Bronchus fibroblast of lung (primary cell): ENCODE data around the gene FUT3. TPM values are rescaled to one million over a fixed set of nuclear protein-coding genes. Genes with fewer than 3 reads are reported as not detected.

Source experiments
- total RNA-seq: library from RNA; depleted of rRNA; stranded (reverse); fragments of >200 nt; gene quantifications from 2 replicates; pipeline ENCODE4 v1.2.3, GENCODE V29; 2015

Gene FUT3
- total RNA-seq: under 0.01 TPM in 1 of 2 replicates, not detected in the other

DNA sequence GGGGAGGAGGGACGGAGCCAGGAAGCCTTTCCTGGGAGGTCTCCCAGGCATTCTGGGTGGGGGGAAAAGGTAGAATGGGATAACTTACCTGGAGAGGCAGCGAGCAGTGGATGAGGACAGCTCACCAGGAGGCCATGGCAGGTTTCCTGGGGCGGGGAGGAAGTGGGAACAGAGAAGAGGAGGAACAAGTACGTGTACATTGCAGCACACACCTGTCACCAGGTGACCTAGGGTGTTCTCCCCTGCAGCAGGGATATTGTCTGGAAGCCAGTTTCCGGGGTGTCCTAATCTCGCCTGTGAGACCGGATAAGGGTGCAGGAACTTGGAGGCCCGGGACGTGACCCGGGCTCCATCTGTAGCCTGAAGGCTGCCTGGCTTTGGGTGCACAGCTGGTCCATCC lies at the start of gene FUT3:
Gene FUT3 (minus strand): TSS at position 148 of the 400 bp plus-strand sequence.

DNA sequence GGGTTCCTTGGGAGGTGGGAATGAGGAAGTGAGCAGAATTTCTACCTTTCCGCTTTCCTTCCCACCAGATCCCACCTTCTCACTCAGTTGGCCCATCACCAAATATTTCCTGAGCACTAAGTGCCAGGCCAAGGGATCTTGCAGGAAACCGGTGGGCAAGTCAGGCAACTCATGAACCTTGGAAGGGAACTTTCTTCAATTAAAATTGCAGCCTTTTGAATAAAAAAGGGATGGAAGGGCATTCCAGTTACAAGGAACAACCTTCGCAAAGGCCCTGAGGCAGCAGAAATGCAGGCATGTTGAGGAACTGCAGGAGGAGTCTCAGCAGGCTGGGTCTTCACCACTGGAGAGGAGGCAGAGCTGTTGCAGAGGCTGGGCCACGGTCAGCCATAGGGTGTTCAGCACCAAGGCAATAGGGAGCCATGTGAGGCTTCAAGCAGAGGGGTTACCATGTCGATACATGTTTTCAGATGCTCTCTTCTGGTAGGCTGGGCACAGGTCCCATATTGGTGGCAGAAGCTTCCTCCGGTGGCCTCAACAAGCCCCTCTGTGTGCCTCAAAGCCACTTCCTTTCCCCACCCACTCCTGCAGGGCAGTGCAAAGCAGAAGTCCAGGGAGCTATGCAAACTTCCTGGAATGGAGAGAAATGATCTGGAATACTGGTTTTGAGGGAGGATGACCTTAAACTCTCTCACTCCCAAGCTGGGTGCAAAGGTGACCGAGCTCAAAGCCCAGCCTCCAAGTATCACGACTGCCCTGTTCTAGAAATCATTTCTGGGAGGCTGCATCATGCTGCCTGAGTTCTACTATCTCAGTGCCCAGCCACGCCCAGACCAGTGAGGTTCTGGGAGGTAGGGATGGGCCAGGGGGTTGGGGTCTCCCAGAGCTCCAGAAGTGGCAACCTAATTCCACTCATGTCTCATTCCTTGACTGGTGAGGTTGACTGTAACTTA lies 11.9 kb downstream of the FUT3 start, which contains the start of gene FUT6:
Gene FUT6 (minus strand): TSS at position 638 of the 953 bp plus-strand sequence. CDS start 7,135 bp downstream, outside the sequence.

DNA sequence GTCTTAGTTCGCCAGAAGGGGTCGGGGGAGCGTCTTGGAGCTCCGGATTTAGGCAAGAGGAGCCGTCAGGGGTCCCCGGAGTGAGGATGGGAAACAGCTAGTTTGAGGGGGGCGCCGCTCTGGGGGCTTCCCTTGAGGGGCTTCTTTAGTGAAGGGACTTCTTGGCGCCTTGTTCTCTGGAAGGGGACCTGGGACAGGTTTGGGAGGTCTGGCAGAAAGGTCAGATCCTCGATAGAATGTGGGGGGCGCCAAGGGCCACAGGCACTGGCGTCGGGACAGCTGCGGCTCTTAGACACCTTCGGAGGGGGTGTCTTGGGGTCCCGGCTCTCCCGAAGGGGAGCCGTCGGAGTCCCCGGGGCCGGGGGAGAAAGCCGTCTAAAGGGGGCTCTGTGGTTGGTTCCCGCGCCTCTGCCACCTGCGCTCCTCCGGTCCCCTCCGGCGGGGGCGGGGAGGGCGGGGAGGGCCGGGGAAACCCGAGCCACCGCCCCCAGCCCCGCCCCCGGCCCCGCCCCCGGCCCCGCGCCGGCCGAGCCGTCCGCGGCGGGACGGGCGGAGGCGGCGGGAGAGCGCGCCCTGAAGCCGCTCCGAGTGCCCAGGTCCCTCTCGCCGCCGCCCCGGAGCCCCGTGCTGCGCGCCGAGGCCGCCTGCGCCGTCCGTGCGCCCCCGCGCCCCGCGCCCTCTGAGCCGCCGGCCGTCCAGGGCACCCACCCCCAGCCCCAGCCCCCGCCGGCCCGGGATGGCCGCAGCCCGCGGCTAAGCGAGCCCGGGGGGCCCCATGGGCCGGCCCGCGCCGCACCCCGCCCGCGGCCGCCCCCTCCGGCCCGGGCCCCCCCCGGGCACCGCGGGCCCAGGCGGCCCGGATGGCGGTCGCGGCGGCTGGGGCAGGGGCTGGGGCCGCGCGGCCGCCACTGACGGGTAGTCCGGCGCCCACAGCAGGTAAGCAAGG lies 46.5 kb downstream of the FUT3 start, which contains the start of gene NRTN:
Gene NRTN (plus strand): TSS at position 552 of the 946 bp plus-strand sequence. CDS start 19,099 bp downstream, outside the sequence.

Other genes starting within 250 kb of the FUT3 start
- gene SAFB2, start 228.7 kb downstream of the FUT3 start, total RNA-seq: 9.2 and 11.9 TPM in 2 replicates
- 29.4 and 41.8 TPM in 2 replicates for gene SAFB, start 228.4 kb downstream of the FUT3 start, total RNA-seq
- gene MICOS13, start 170.9 kb downstream of the FUT3 start, total RNA-seq: 93.1 and 93.7 TPM in 2 replicates
- 12.4 and 13.1 TPM in 2 replicates for gene HSD11B1L, start 170.4 kb downstream of the FUT3 start, total RNA-seq
- gene RPL36, start 161.2 kb downstream of the FUT3 start, total RNA-seq: 1,608 and 1,657 TPM in 2 replicates
- 98.4 and 109 TPM in 2 replicates for gene LONP1, start 131.3 kb downstream of the FUT3 start, total RNA-seq
- not detected in 2 replicates for gene CATSPERD, start 130.8 kb downstream of the FUT3 start, total RNA-seq
- gene PRR22, start 66.7 kb downstream of the FUT3 start, total RNA-seq: 0.59 TPM in 1 of 2 replicates, not detected in the other
- gene DUS3L, start 60.3 kb downstream of the FUT3 start, total RNA-seq: 24.4 and 24.5 TPM in 2 replicates
- gene NRTN, start 46.4 kb downstream of the FUT3 start, total RNA-seq: 0.15 TPM in 1 of 2 replicates, not detected in the other
- not detected in 2 replicates for gene FUT6, start 11.7 kb downstream of the FUT3 start, total RNA-seq
- not detected in 2 replicates for gene FUT5, start 19.1 kb upstream of the FUT3 start, total RNA-seq
- 444 and 470 TPM in 2 replicates for gene NDUFA11, start 52.3 kb upstream of the FUT3 start, total RNA-seq
- 2.1 and 3.2 TPM in 2 replicates for gene VMAC, start 53.4 kb upstream of the FUT3 start, total RNA-seq
- gene CAPS, start 62.8 kb upstream of the FUT3 start, total RNA-seq: 4.4 and 5.4 TPM in 2 replicates
- gene RANBP3, start 126.7 kb upstream of the FUT3 start, total RNA-seq: 51.1 and 59.8 TPM in 2 replicates